Heart left ventricle (tissue), 16 donors: ENCODE data around the gene CCBE1. TPM values are rescaled to one million over a fixed set of nuclear protein-coding genes. Genes with fewer than 3 reads are reported as not detected.
"Not testable (repeated sequence)": the region's sequence is repeated elsewhere in the genome, so short reads cannot be mapped to it uniquely, and the experiment has no call there.

Source experiments
- ATAC-seq, 4 donors: fragments of 200-7000 bp; cut with Tn5 transposase; one replicate each; pipeline ENCODE4 v1.9.1; 2020 to 2022; ENCODE audit warnings: moderate library complexity in 4 of 4, mild to moderate bottlenecking in 3 of 4, moderate number of reproducible peaks in 1 of 4
- DNase-seq, 5 donors: peaks; one replicate each; pipeline ENCODE4 v3.0.0-alpha.2; 2020
- H3K27ac ChIP-seq, 12 donors: fragments of 200-600 bp; sonication (generic) in 4 of 12; one replicate each; pipeline versions ENCODE4 v1.5.0 to v1.8.0; 2016 to 2022; ENCODE audit warnings: mild to moderate bottlenecking in 2 of 12
- H3K27me3 ChIP-seq, 9 donors: fragments of 200-600 bp; sonication (generic) in 2 of 9; one replicate each; pipeline versions ENCODE4 v1.5.1 to v1.8.0; 2016 to 2022; ENCODE audit warnings: mild to moderate bottlenecking in 3 of 9
- H3K36me3 ChIP-seq, 9 donors: fragments of 200-600 bp; sonication (generic) in 2 of 9; one replicate each; pipeline versions ENCODE4 v1.5.0 to v1.8.0; 2018 to 2022; ENCODE audit warnings: mild to moderate bottlenecking in 2 of 9
- H3K4me1 ChIP-seq, 12 donors: fragments of 200-600 bp; sonication (generic) in 4 of 12; one replicate each; pipeline versions ENCODE4 v1.5.0 to v1.8.0; 2016 to 2022; ENCODE audit warnings: mild to moderate bottlenecking in 3 of 12
- H3K4me3 ChIP-seq, 12 donors: fragments of 200-600 bp; sonication (generic) in 4 of 12; one replicate each; pipeline versions ENCODE4 v1.5.0 to v1.8.0; 2017 to 2022; ENCODE audit warnings: mild to moderate bottlenecking in 9 of 12, moderate library complexity in 4 of 12
- H3K9me3 ChIP-seq, 12 donors: fragments of 200-600 bp; sonication (generic) in 4 of 12; one replicate each; pipeline versions ENCODE4 v1.5.0 to v1.8.0; 2016 to 2022; ENCODE audit warnings: mild to moderate bottlenecking in 1 of 12
- CTCF ChIP-seq, 12 donors: fragments of 200-600 bp; sonication (generic) in 4 of 12; IDR thresholded peaks; one replicate each; pipeline versions ENCODE4 v1.5.0 to v1.8.0; 2018 to 2022; ENCODE audit warnings: antibody characterized with exemption in 12 of 12, mild to moderate bottlenecking in 5 of 12
- POLR2A ChIP-seq, 2 donors: fragments of 450-650 bp; IDR thresholded peaks; one replicate each; pipeline ENCODE4 v1.6.1; 2017; ENCODE audit warnings: antibody characterized with exemption in 2 of 2, mild to moderate bottlenecking in 2 of 2, moderate library complexity in 2 of 2
- WGBS, 4 donors: extraction: QIAGEN DNeasy Blood & Tissue Kit in 2 of 4; methylation state at CpG; one replicate each; pipeline versions ENCODE4 v1.1.5 to v1.1.7; 2013 to 2018; 5-methylcytosine and 5-hydroxymethylcytosine counted together
- intact Hi-C, 10 donors: fragments of 100-400 bp; cut with DNase I; formaldehyde crosslinking; loops; one replicate each; pipeline versions ENCODE4 v1.11.1 to v1.14.2; 2022
- polyA plus RNA-seq, 2 donors: library from polyadenylated mRNA; stranded (reverse); fragments of 200-250 nt; gene quantifications; one replicate each; pipeline ENCODE4 v1.2.3, GENCODE V29; 2013
- total RNA-seq, 9 donors: library from RNA; depleted of rRNA in 2 of 9; stranded (reverse); fragments of >200 nt in 2 of 9; fragmentation: NEBNext Ultra II Directional in 3 of 9; extraction: Animal tissue kit (Norgen Biotek cat#: 25700) in 3 of 9; gene quantifications; one replicate each; pipeline versions ENCODE4 v1.1.0 to v1.2.4, GENCODE V29; 2016 to 2023
- donor health status: ischemic (EF 13 %, LVEDD 7.1; RV severe dilation, severe dysfunction).
- donor health status: healthy with polysubstance abuse.
- donor health status: DM: no; HTN: yes; CAD: no.
- donor health status: DM: no; HTN: no; CAD: no.
- donor health status: ischemic (EF 25% LVEDD 6.9; RV normal size, moderate dysfunction).
- donor health status: ischemic (EF 25% LVEDD 5.7; RV mildly dilated, moderate dysfunction).
- donor health status: healthy.
- donor health status: DM: yes; HTN: yes; CAD: no.
- donor health status: ischemic (EF 35%, LVEDD 5.7; RV mildly dilated, moderate dysfunction).
- donor health status: nonischemic (EF 11% LVEDD 7.7; RV severe dilation, severe dysfunction).
- donor health status: DM: yes; HTN: yes; CAD: no.
- donor health status: PGD.
- donor health status: ischemic (EF 29% LVEDD 5.4; RV normal size, mild dysfunction).
- donor health status: nonischemic (EF 23%, LVEDD 6.1; RV moderate dilation, normal function).

CCBE1 gene
- total and polyA plus RNA-seq, 11 donors = 0.15 to 6.3 (median 0.74) TPM

- H3K9me3 ChIP-seq = peaks cover 0 to 19% (median 0%) of the 10 kb centered on the region in 12 donors
- no peaks in the 10 kb centered on the region for H3K27me3 ChIP-seq
- intact Hi-C loops = loop anchor here in 1 of 10 donors (2.0 kb wide), 1 partner anchor 272 kb away; no protein-coding TSS in a partner anchor
- peaks cover 0 to 3% (median 0%) of the 10 kb centered on the region in 12 donors for H3K4me1 ChIP-seq
- DNase-seq (peak in 2 of 5 donors; percentile 47 to 48), ATAC-seq (peak; percentile 47 to 98 (median 78))
- no peak overlapping the region for H3K27ac ChIP-seq
- 41 to 53% (median 49%) methylated on average over 8 of the region's 8 CpGs for WGBS, 4 donors
- no peaks in the 10 kb centered on the region for H3K36me3 ChIP-seq
- H3K4me3 ChIP-seq = no peak overlapping the region
- TF ChIP-seq POLR2A (IDR thresholded peaks at IDR 0.05) = no peak
- TF ChIP-seq CTCF (IDR thresholded peaks at IDR 0.05) = no peak
These were observed 45.3 kb upstream of the CCBE1 start for GRCh38 chr18:59742325-59743111.

- Histone ChIP-seq H3K4me3 (no peak overlapping the region), H3K9me3 (peaks cover 0 to 14% (median 0%) of the 10 kb centered on the region in 12 donors), H3K27me3 (no peaks in the 10 kb centered on the region), H3K4me1 (peaks cover 0 to 9% (median 0%) of the 10 kb centered on the region in 12 donors), H3K36me3 (no peaks in the 10 kb centered on the region), H3K27ac (no peak overlapping the region)
- TF ChIP-seq POLR2A (IDR thresholded peaks at IDR 0.05) = no peak
- no peak for TF ChIP-seq CTCF (IDR thresholded peaks at IDR 0.05)
- no peak for ATAC-seq
- intact Hi-C loops = no loop called here
- no peak for DNase-seq
These were observed 42.9 kb upstream of the CCBE1 start for GRCh38 chr18:59740141-59740540.

- Histone ChIP-seq H3K4me3 (no peak overlapping the region), H3K9me3 (peaks cover 0 to 14% (median 0%) of the 10 kb centered on the region in 12 donors), H3K4me1 (peaks cover 0 to 9% (median 0%) of the 10 kb centered on the region in 12 donors), H3K27ac (no peak overlapping the region), H3K27me3 (no peaks in the 10 kb centered on the region), H3K36me3 (no peaks in the 10 kb centered on the region)
- TF ChIP-seq POLR2A (IDR thresholded peaks at IDR 0.05) (no peak), CTCF (IDR thresholded peaks at IDR 0.05) (no peak)
- ATAC-seq (no peak), DNase-seq (no peak)
- intact Hi-C loops = no loop called here
- 87 to 95% (median 91%) methylated on average over 3 of the region's 3 CpGs for WGBS, 4 donors
These were observed 40.6 kb upstream of the CCBE1 start for GRCh38 chr18:59737776-59738300.

GRCh38 chr18:59737335-59737734, 40.1 kb upstream of the CCBE1 start:
- H3K4me1 ChIP-seq, DNase-seq, H3K4me3 ChIP-seq, intact Hi-C loops, H3K27ac ChIP-seq, H3K36me3 ChIP-seq, ATAC-seq, H3K27me3 ChIP-seq: not testable (repeated sequence)
- 83 to 91% (median 85%) methylated on average over 7 of the region's 7 CpGs for WGBS, 4 donors
- H3K9me3 ChIP-seq = peaks cover 0 to 14% (median 0%) of the 10 kb centered on the region in 12 donors
